Measurements from ENCODE around the gene PAX6.
"Not testable (repeated sequence)": the region's sequence is repeated elsewhere in the genome, so short reads cannot be mapped to it uniquely, and the experiment has no call there.

PAX6 gene

DNA sequence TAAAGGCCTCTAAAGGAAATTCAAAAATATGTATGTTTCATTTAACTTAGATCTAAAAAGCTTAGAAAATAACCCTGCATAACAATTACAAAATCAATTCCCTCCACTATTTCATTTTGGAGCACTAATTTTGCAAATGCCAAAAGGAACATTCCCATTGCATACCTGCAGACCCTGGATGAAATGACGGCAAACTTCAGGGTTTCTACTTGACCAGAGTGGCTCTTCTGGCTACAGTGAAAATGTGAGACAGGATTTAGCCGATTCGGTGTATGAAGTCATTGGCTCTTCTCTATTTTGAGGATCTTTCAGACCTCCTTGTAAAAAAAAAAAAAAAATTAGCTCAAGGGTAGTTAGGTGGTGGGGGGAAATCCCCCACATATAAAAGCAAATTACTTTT, 44.1 kb downstream of the PAX6 start:
- DNase-seq (ENCODE audit: low read depth), result no peak

DNA sequence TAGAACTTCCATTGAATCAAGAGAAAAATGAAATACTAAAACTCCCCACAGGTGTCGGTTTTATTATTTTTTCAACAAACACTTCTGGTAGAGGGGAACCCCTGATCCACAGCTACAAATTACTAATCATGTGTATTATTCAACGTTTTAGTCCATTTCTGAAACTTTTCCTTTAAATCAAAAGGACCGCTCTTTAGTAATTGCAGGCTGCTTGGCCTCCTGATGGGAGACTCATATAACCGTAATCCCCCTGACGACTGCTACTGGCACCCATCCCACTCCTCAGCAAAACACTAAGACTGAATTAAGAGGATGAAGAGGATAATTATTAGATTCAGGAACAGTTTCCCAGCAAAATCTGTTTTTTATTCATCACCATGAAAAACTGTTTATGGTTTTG, 46.4 kb downstream of the PAX6 start:
- no peak for DNase-seq (ENCODE audit: low read depth)

DNA sequence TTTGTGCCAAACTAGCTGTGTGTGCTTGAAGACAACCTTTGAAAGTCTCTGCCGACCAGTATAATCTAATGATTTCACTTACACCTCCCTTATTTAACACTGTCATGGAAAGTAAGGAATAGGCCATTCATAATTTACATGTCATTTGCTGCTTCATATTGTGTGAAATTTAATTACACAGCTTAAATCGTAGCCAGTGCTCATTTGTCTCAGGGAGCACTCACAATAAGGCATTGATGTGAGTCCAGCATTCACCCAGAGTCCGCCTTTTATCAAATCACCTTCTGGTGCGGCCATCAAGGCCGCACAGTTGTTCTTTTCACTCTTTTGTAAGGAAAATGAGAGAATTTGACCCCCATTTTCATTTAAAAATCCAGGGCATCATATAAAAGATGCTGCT, 46.9 kb downstream of the PAX6 start:
- no peak for DNase-seq (ENCODE audit: low read depth)

DNA sequence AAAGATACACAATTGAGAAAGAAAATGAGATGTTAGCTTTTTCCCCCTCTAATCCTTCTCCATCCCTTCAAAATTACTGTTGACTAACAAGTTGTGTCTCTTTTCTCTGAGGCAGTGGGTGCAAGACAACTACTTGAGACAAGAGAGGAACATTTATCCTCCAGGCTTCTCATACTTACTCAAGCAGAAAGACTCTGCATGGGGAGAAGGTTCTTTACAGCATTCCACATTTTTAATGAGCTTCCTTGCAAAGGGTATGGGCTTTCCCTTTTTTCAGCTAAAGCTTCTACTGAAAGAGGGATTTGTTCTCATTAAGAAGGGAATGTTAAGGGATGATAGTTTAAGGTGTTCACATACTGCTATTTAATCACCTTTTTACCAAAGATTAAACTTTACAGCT, 47.8 kb downstream of the PAX6 start:
- DNase-seq (ENCODE audit: low read depth), result no peak

DNA sequence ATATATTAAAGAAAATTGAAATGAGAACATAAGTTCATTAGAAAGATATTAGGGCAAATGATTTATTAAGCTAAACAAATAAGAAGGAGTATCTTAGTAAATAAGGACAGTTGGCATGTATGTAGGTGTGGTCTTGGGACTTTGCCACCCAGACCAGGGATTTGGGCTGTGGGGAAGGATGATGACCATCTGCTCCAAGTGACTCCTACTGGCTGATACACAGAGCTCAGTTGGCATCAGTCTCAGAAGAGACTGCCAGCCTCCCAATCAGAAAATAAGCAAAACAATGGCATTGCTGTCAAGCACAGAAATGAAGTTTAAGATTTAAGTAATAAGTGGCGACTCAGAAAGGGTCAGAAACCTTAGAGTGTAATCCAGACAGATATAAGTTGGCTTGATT, 49.5 kb downstream of the PAX6 start:
- no peak for DNase-seq (ENCODE audit: low read depth)

DNA sequence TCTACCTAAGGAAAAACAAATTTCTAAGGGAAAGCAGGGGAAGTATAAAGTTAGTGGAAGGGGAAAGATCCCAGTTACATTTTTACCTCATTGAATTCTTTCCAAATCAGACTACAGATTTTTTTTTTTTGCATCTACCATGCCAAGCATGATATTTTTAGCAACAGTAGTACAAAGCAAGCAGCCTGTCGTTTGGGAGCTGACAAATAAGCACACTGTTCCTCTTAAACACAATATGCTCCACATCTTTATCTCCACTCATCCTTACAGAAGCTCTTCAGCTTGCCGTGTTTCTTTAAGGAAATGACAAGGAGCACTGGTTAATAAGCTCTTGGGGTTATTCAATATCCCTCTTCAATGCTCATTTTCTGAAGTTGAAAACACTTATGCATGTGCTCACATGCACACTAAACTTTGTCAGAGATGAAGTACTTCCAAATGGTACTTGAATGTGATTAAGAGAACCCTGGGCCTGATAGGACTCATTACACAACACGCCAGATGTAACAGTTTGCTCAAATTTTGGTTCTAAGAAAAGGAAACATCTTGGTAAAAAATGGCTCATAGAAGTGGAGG, 53.8 kb downstream of the PAX6 start:
- no peak for DNase-seq (ENCODE audit: low read depth)

DNA sequence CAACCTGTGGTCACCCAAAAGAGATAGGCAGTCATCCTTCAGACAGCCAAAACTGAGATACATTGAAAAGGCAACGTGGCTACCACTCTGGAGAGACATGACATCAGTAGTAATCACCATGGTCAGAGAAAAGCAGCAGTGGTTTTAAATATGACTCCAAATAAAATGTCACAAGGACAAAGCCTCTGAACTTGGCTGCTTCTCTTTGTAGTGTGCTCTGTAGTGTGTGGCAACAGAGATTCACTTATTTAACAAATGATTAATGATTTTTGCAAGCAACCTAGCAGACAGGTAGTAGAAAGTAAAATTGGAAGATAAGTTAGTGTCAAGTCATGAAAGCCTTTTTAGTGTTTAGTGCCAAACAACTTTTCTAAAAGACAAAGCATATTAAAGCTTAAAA, 63.5 kb downstream of the PAX6 start:
- DNase-seq (ENCODE audit: low read depth), result no peak

DNA sequence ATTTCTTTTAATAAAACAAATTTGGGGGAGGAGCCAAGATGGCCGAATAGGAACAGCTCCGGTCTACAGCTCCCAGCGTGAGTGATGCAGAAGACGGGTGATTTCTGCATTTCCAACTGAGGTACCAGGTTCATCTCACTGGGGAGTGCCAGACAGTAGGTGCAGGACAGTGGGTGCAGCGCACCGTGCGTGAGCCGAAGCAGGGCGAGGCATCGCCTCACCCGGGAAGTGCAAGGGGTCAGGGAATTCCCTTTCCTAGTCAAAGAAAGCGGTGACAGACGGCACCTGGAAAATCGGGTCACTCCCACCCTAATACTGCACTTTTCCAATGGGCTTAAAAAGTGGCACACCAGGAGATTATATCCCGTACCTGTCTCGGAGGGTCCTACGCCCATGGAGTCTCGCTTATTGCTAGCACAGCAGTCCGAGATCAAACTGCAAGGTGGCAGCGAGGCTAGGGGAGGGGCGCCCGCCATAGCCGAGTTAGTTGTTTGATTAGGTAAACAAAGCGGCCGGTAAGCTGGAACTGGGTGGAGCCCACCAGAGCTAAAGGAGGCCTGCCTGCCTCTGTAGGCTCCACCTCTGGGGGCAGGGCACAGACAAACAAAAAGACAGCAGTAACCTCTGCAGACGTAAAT, 70.3 kb downstream of the PAX6 start:
- not testable (repeated sequence) for DNase-seq (ENCODE audit: low read depth)

DNA sequence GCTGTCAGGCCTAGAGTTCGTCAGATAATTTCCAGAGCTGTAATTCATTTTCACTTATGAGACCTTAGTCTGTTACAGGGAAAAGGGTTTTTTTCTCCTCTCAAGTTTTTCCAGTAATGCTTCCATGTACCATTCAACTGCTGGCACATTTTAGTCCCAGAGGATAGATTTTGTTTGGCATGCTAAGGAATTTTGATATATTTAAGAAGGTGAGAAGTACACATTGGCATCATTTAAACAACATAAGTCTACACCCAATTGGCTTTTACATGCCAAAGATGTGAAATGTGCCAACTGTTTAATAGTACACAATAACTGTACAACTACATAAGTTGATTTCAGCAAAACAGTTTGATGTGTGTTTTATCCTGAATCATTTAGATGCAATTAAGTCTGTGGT, 71.0 kb downstream of the PAX6 start:
- no peak for DNase-seq (ENCODE audit: low read depth)

Data from HS-5 (cell line).